ENCODE measurements around the gene GRK5. TPM values are rescaled to one million over a fixed set of nuclear protein-coding genes. Genes with fewer than 3 reads are reported as not detected.

The GRK5 gene
- total RNA-seq, 3 donors from 2014 or later (not counting 1 experiment from before 2014, with no cell fraction given), result 37.6 to 54.3 (median 47.9) TPM

GRCh38 chr10:119449760-119450461 is 242.5 kb downstream of the GRK5 start:
- TF ChIP-seq CTCF (IDR thresholded peaks at IDR 0.05), result no peak
- Mint-ChIP-seq H3K27me3 (ENCODE audit: low read depth in 2 of 2) (no peaks in the 10 kb centered on the region), H3K36me3 (no peaks in the 10 kb centered on the region), H3K9me3 (no peaks in the 10 kb centered on the region), H3K27ac (no peak overlapping the region), H3K4me1 (peaks cover 0 to 11% of the 10 kb centered on the region in 2 donors), H3K4me3 (no peak overlapping the region)
- peaks cover 8% of the 10 kb centered on the region for H3K36me3 ChIP-seq (ENCODE audit: control insufficient read depth, insufficient read depth, low read length)
- ATAC-seq, result no peak
- intact Hi-C loops (cut with micrococcal nuclease), result no loop called here
- DNase-seq, result no peak
- no peak overlapping the region for H3K4me3 ChIP-seq (ENCODE audit: low read length)
- no peaks in the 10 kb centered on the region for H3K9me3 ChIP-seq (ENCODE audit: control insufficient read depth, insufficient read depth, low read length)
- no peak overlapping the region for H3K27ac ChIP-seq (ENCODE audit: low read length)
- 77% methylated on average over 16 of the region's 16 CpGs for WGBS (ENCODE audit: insufficient coverage)
- H3K4me1 ChIP-seq (ENCODE audit: control insufficient read depth, insufficient read depth, low read length), result peaks cover 4% of the 10 kb centered on the region
- no peaks in the 10 kb centered on the region for H3K27me3 ChIP-seq (ENCODE audit: control insufficient read depth, insufficient read depth, low read length)

- Mint-ChIP-seq H3K9me3 (no peaks in the 10 kb centered on the region), H3K4me3 (no peak overlapping the region), H3K36me3 (no peaks in the 10 kb centered on the region), H3K4me1 (peaks cover 0 to 5% of the 10 kb centered on the region in 2 donors), H3K27me3 (ENCODE audit: low read depth in 2 of 2) (no peaks in the 10 kb centered on the region), H3K27ac (no peak overlapping the region)
- H3K4me3 ChIP-seq (ENCODE audit: low read length), result no peak overlapping the region
- intact Hi-C loops (cut with micrococcal nuclease), result no loop called here
- H3K27me3 ChIP-seq (ENCODE audit: control insufficient read depth, insufficient read depth, low read length), result no peaks in the 10 kb centered on the region
- H3K36me3 ChIP-seq (ENCODE audit: control insufficient read depth, insufficient read depth, low read length), result peaks cover 8% of the 10 kb centered on the region
- H3K9me3 ChIP-seq (ENCODE audit: control insufficient read depth, insufficient read depth, low read length), result no peaks in the 10 kb centered on the region
- no peak overlapping the region for H3K27ac ChIP-seq (ENCODE audit: low read length)
- TF ChIP-seq CTCF (IDR thresholded peaks at IDR 0.05), result no peak
- ATAC-seq (no peak), DNase-seq (no peak)
- WGBS (ENCODE audit: insufficient coverage), result 94% methylated on average over 11 of the region's 16 CpGs
- no peaks in the 10 kb centered on the region for H3K4me1 ChIP-seq (ENCODE audit: control insufficient read depth, insufficient read depth, low read length)
These were observed 243.4 kb downstream of the GRK5 start for GRCh38 chr10:119450606-119451299.

DNA sequence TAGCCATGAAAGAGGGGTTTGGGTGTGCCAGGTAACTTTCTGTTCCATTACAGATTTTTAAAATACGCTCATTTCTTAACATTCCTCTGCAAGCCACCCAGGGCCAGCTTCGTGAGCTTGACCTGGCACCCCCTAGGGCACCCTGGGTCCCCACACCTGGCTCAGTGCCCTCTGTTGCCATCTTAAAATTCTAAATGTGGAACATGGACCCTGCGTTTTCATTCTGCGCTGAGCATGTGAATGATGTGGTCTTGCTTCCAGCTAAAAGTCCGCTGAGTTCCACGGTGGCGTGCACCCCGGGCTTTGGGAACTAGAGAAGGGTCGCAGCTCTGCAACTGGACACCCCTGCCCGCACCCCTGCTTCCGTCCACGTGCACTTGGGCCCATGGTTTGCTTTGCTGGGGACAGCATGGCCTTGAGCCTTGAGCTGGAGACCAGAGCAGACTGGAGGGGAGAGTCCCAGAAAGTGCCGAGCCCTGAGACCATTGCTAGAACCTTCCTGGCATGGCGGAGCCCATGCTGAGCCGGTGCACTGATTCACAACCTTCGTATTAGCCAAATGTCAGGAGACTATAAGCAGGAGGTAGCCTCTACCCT is 244.0 kb downstream of the GRK5 start:
- no peaks in the 10 kb centered on the region for H3K4me1 ChIP-seq (ENCODE audit: control insufficient read depth, insufficient read depth, low read length)
- peaks cover 8% of the 10 kb centered on the region for H3K36me3 ChIP-seq (ENCODE audit: control insufficient read depth, insufficient read depth, low read length)
- Mint-ChIP-seq H3K4me3 (no peak overlapping the region), H3K27me3 (ENCODE audit: low read depth in 2 of 2) (no peaks in the 10 kb centered on the region), H3K9me3 (no peaks in the 10 kb centered on the region), H3K36me3 (no peaks in the 10 kb centered on the region), H3K4me1 (no peaks in the 10 kb centered on the region), H3K27ac (no peak overlapping the region)
- intact Hi-C loops (cut with micrococcal nuclease), result no loop called here
- DNase-seq, result no peak
- H3K27ac ChIP-seq (ENCODE audit: low read length), result no peak overlapping the region
- no peaks in the 10 kb centered on the region for H3K27me3 ChIP-seq (ENCODE audit: control insufficient read depth, insufficient read depth, low read length)
- H3K4me3 ChIP-seq (ENCODE audit: low read length), result no peak overlapping the region
- TF ChIP-seq CTCF (IDR thresholded peaks at IDR 0.05), result no peak
- no peaks in the 10 kb centered on the region for H3K9me3 ChIP-seq (ENCODE audit: control insufficient read depth, insufficient read depth, low read length)
- WGBS (ENCODE audit: insufficient coverage), result 95% methylated on average over 16 of the region's 16 CpGs
- ATAC-seq, result no peak

All from natural killer cell (primary cell).